Uterus (tissue), 2 donors: Measurements from ENCODE around the gene PIN1.

Source experiments
- CTCF ChIP-seq, 4 experiments: fragments of 200-600 bp in 2 of 4; fragments of 450-650 bp in 2 of 4; sonication (generic) in 2 of 4; IDR thresholded peaks; one replicate each; pipeline ENCODE4 v1.5.1; 2016 to 2019; ENCODE audit warnings: antibody characterized with exemption in 4 of 4, mild to moderate bottlenecking in 2 of 4, moderate library complexity in 1 of 4
- POLR2A ChIP-seq, 2 donors: fragments of 450-650 bp; IDR thresholded peaks; one replicate each; pipeline ENCODE4 v1.6.1; 2016; ENCODE audit warnings: antibody characterized with exemption in 2 of 2, mild to moderate bottlenecking in 1 of 2, moderate library complexity in 1 of 2

DNA sequence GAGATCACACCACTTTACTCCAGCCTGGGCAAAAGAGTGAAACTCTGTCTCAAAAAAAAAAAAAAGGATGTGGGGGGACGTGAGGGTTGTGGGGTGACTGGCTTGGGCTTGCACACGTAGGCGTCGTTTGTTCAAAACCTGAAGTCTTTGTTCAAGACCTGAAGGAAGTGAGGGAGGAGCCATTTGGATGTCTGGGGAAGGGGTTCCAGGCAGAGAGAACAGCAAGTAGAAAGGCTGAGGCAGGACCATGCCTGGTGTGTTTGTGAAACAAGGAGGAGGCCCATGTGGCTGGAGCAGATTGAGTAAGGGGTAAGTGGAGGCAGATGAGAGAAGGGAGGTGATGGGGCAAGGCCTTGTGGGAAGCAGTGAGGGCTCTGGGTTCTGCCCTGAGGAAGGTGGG is 27.8 kb downstream of the PIN1 start:
- TF ChIP-seq CTCF (IDR thresholded peaks at IDR 0.05) (no peak), POLR2A (IDR thresholded peaks at IDR 0.05) (no peak)
